Muscle layer of duodenum (tissue), 2 donors: ENCODE measurements around the gene CSNK1G1.

Experiments used
- H3K27ac ChIP-seq: one replicate; pipeline ENCODE4 v1.7.0; 2013; ENCODE audit warnings: mild to moderate bottlenecking, low read length
- H3K27me3 ChIP-seq: one replicate; pipeline ENCODE4 v1.7.0; 2013; ENCODE audit warnings: low read depth, mild to moderate bottlenecking, control low read depth, low read length
- H3K36me3 ChIP-seq, 2 donors: one replicate each; pipeline ENCODE4 v1.7.0; 2013; ENCODE audit warnings: low read length in 2 of 2, control low read depth in 1 of 2, mild to moderate bottlenecking in 1 of 2; ENCODE audit not compliant: insufficient read depth in 2 of 2, control insufficient read depth in 1 of 2
- H3K4me1 ChIP-seq, 2 donors: one replicate each; pipeline ENCODE4 v1.7.0; 2013; ENCODE audit warnings: low read length in 2 of 2, mild to moderate bottlenecking in 2 of 2, control low read depth in 1 of 2, moderate library complexity in 1 of 2; ENCODE audit not compliant: insufficient read depth in 2 of 2, control insufficient read depth in 1 of 2
- H3K4me3 ChIP-seq, 2 donors: one replicate each; pipeline ENCODE4 v1.7.0; 2013; ENCODE audit warnings: low read length in 2 of 2, low read depth in 1 of 2, mild to moderate bottlenecking in 1 of 2
- H3K9me3 ChIP-seq, 2 donors: one replicate each; pipeline ENCODE4 v1.7.0; 2013; ENCODE audit warnings: low read length in 2 of 2, control low read depth in 1 of 2, mild to moderate bottlenecking in 1 of 2; ENCODE audit not compliant: control insufficient read depth in 1 of 2
- donor health status: healthy.

The CSNK1G1 gene

GRCh38 chr15:64148581-64148980 lies 207.4 kb downstream of the CSNK1G1 start:
- H3K27me3 ChIP-seq: peaks cover 15% of the 10 kb centered on the region
- H3K36me3 ChIP-seq: peaks cover 7 to 14% of the 10 kb centered on the region in 2 donors
- H3K9me3 ChIP-seq: no peaks in the 10 kb centered on the region
- no peak overlapping the region for H3K27ac ChIP-seq
- peaks cover 0 to 26% of the 10 kb centered on the region in 2 donors for H3K4me1 ChIP-seq
- no peak overlapping the region for H3K4me3 ChIP-seq

- Histone ChIP-seq H3K4me3 (no peak overlapping the region), H3K36me3 (peaks cover 11 to 18% of the 10 kb centered on the region in 2 donors), H3K27ac (no peak overlapping the region), H3K4me1 (peaks cover 0 to 23% of the 10 kb centered on the region in 2 donors), H3K27me3 (peaks cover 13% of the 10 kb centered on the region), H3K9me3 (no peaks in the 10 kb centered on the region)
These were observed 207.8 kb downstream of the CSNK1G1 start for GRCh38 chr15:64148168-64148567.

- Histone ChIP-seq H3K36me3 (peaks cover 19 to 23% of the 10 kb centered on the region in 2 donors), H3K9me3 (no peaks in the 10 kb centered on the region), H3K27me3 (peaks cover 2% of the 10 kb centered on the region), H3K4me1 (peaks cover 0 to 12% of the 10 kb centered on the region in 2 donors), H3K27ac (no peak overlapping the region), H3K4me3 (no peak overlapping the region)
These were observed 208.9 kb downstream of the CSNK1G1 start for GRCh38 chr15:64146885-64147681.

GRCh38 chr15:64146520-64146884 lies 209.5 kb downstream of the CSNK1G1 start:
- Histone ChIP-seq H3K27me3 (no peaks in the 10 kb centered on the region), H3K4me3 (no peak overlapping the region), H3K9me3 (no peaks in the 10 kb centered on the region), H3K4me1 (peaks cover 0 to 6% of the 10 kb centered on the region in 2 donors), H3K27ac (no peak overlapping the region), H3K36me3 (peaks cover 19 to 29% of the 10 kb centered on the region in 2 donors)

- Histone ChIP-seq H3K27ac (no peak overlapping the region), H3K36me3 (peaks cover 19 to 32% of the 10 kb centered on the region in 2 donors), H3K27me3 (no peaks in the 10 kb centered on the region), H3K9me3 (no peaks in the 10 kb centered on the region), H3K4me1 (peaks cover 0 to 1% of the 10 kb centered on the region in 2 donors), H3K4me3 (no peak overlapping the region)
These were observed 209.9 kb downstream of the CSNK1G1 start for GRCh38 chr15:64146041-64146440.

- Histone ChIP-seq H3K27me3 (no peaks in the 10 kb centered on the region), H3K9me3 (no peaks in the 10 kb centered on the region), H3K4me1 (no peaks in the 10 kb centered on the region), H3K36me3 (peaks cover 19 to 32% of the 10 kb centered on the region in 2 donors), H3K4me3 (no peak overlapping the region), H3K27ac (no peak overlapping the region)
These were observed 211.2 kb downstream of the CSNK1G1 start for GRCh38 chr15:64144565-64145281.

- Histone ChIP-seq H3K27ac (no peak overlapping the region), H3K4me3 (no peak overlapping the region), H3K27me3 (no peaks in the 10 kb centered on the region), H3K9me3 (no peaks in the 10 kb centered on the region), H3K36me3 (peaks cover 19 to 32% of the 10 kb centered on the region in 2 donors), H3K4me1 (no peaks in the 10 kb centered on the region)
These were observed 211.8 kb downstream of the CSNK1G1 start for GRCh38 chr15:64144192-64144564.

GRCh38 chr15:64143276-64143675 lies 212.7 kb downstream of the CSNK1G1 start:
- Histone ChIP-seq H3K36me3 (peaks cover 25 to 38% of the 10 kb centered on the region in 2 donors), H3K27ac (no peak overlapping the region), H3K27me3 (no peaks in the 10 kb centered on the region), H3K4me1 (no peaks in the 10 kb centered on the region), H3K9me3 (no peaks in the 10 kb centered on the region), H3K4me3 (no peak overlapping the region)

- Histone ChIP-seq H3K36me3 (peaks cover 36 to 50% of the 10 kb centered on the region in 2 donors), H3K4me3 (no peak overlapping the region), H3K9me3 (no peaks in the 10 kb centered on the region), H3K27me3 (no peaks in the 10 kb centered on the region), H3K4me1 (no peaks in the 10 kb centered on the region), H3K27ac (no peak overlapping the region)
These were observed 214.0 kb downstream of the CSNK1G1 start for GRCh38 chr15:64141798-64142512.

- Histone ChIP-seq H3K4me1 (peaks cover 0 to 10% of the 10 kb centered on the region in 2 donors), H3K27ac (no peak overlapping the region), H3K36me3 (peaks cover 44 to 66% of the 10 kb centered on the region in 2 donors), H3K27me3 (no peaks in the 10 kb centered on the region), H3K9me3 (no peaks in the 10 kb centered on the region), H3K4me3 (no peak overlapping the region)
These were observed 217.5 kb downstream of the CSNK1G1 start for GRCh38 chr15:64138331-64138941.
